NCI-H2227 (cell line): ENCODE data around the gene TAB2.
"Not testable (repeated sequence)": the region's sequence is repeated elsewhere in the genome, so short reads cannot be mapped to it uniquely, and the experiment has no call there.

ENCODE experiments used
- DNase-seq: peaks from one replicate; lab custom pipeline; 2025; ENCODE audit not compliant: unreplicated experiment; lab: John Stamatoyannopoulos, UW

TAB2 gene

GRCh38 chr6:149332602-149333265 lies 15.2 kb downstream of the TAB2 start:
- no peak for DNase-seq

DNA sequence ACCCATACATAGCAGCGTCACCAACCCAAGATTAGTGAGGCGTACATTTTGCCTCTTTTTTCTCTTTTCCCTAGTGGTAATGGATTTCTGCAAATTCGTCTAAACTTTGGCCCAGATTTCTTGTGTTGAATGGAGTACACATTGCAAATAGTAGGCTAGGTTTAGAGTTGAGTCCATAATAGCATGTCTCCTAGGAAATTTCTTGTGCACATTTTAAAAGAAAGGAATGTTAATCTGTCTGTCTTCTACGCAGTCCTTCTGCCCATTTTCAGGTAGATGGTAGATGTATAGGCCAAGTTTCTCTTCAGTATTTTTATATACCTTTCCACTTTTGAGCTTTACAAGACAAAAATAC lies 15.7 kb downstream of the TAB2 start:
- DNase-seq: no peak

- DNase-seq: no peak
Observed at GRCh38 chr6:149334201-149334600, 16.7 kb downstream of the TAB2 start.

DNA sequence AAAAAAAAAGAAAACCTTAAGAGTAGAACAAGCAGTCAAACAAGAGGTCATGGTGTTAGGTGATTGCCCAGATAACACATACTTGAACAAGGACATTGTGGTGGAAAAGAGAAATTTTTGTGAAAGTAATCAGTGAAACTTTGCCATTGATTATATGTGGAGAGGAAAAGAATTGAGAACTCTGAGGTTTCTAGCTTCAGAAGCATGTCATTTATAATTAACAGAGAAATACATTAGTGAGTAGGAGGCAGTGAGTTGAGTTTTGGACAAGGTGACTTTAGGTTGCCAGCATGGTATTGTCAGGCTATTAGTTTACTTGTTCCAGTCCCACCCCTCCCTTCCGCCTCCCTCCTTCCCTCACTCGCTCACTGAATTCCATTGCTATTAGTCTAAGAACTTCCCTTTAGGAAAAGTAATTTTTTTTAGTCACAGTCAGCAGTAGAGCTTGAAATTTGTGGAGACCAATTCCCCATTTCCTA lies 17.2 kb downstream of the TAB2 start:
- DNase-seq: no peak

- DNase-seq: no peak
Observed at GRCh38 chr6:149335924-149336608, 18.6 kb downstream of the TAB2 start.

- no peak for DNase-seq
Observed at GRCh38 chr6:149336609-149336928, 19.1 kb downstream of the TAB2 start.

GRCh38 chr6:149337320-149337719 lies 19.8 kb downstream of the TAB2 start:
- no peak for DNase-seq

GRCh38 chr6:149340200-149340599 lies 22.7 kb downstream of the TAB2 start:
- DNase-seq: no peak

DNA sequence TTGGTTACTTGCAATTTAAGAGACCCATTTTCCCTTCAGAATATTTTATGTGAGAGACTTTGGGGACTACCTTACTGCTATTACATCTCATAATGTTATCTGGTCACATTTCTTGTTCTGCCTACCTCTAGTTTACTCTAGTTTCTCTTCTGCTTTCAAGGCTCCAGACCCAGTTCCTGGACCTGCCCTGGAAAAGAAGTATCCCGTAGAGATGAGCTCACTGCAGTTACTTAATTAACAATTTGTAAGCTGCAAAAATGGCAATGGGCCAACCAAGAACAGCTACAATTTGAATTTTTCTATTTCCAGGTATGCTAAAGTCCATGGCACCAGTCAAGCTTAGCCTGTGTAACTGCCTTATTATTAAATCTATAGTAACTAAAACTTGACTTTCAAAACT lies 25.0 kb downstream of the TAB2 start:
- no peak for DNase-seq

DNA sequence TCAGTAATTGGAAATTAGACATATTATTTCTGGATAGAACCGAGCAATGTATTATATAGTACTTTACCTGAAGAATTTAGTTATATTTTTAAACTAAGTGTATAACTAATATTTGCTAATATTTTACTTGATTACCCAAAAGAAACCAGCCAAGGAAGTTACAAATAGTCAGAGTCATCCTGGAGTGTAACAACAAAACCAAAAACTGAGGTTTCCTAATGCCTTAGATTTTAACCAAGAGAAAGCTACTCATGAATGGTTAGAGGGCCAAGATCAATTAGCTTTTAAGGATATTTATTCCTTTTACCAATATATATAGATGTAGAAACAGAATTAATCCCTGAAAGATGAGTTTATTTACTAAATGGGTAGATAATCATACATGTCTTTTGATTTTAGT lies 26.0 kb downstream of the TAB2 start:
- no peak for DNase-seq

GRCh38 chr6:149346078-149346477 lies 28.6 kb downstream of the TAB2 start:
- DNase-seq: no peak

- no peak for DNase-seq
Observed at GRCh38 chr6:149347067-149347466, 29.6 kb downstream of the TAB2 start.

GRCh38 chr6:149349279-149349678 lies 31.8 kb downstream of the TAB2 start:
- not testable (repeated sequence) for DNase-seq

- DNase-seq: no peak
Observed at GRCh38 chr6:149354009-149354408, 36.5 kb downstream of the TAB2 start.

DNA sequence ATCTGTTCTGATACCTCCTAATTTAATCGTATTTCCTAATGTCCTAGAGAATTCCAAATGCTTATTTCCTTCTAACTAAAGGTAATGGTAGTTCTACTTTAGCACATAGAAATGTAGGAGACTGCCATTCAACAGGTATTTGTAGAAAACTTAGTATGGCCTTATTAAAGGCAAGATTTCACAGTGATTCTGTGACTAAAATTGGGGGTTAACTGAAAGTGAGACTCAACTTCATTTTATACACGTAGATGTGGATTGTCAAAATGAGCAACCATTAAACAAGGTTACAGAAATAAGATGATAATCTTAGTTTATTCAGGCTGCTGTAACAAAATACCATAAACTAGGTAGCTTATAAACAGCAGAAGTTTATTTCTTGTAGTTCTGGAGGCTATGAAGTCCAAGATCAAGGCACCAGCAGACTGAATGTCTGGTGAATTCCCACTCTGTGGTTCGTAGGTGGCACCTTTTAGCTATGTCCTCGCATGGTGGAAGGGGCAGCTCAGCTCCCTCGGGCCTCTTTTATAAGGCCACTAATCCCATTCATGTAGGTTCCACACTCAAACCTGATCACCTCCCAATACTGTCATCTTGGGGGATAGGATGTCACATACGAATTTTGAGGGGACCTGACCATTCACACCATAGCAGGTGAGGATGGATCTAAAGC lies 38.7 kb downstream of the TAB2 start:
- DNase-seq: no peak

GRCh38 chr6:149357726-149358538 lies 40.4 kb downstream of the TAB2 start:
- no peak for DNase-seq

DNA sequence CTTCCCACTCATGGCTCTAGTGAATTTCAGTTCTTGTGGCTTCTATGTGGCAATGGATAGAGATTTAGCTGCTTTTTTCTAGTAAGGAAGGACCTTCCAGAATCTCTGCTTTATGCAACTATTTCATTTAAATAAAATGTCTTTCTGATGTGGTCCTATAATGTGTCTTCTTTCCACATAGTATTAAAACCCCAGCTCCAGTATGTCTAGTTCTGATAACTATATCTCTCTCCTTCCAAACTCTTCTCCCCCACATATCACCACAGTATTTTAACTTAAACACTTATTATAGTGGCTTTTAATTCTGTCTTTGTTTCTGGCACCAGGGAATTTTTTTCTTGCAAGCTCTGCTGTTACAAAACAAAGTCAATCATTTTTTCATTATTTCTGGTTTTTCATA lies 41.9 kb downstream of the TAB2 start:
- DNase-seq: no peak

DNA sequence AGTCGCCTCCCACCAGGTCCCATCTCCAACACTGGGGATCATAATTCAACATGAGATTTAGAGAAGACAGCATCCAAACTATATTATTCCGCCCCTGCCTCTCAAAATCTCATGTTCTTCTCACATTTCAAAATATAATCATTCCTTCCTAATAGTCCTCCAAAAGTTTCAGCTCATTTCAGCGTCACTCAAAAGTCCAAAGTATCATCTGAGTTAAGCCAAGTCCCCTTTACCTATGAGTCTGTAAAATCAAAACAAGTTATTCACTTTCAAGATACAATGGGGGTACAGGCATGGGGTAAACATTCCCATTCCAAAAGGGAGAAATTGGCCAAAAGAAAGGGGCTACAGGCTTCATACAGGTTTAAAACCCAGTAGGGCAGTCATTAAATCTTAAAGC lies 43.0 kb downstream of the TAB2 start:
- no peak for DNase-seq

DNA sequence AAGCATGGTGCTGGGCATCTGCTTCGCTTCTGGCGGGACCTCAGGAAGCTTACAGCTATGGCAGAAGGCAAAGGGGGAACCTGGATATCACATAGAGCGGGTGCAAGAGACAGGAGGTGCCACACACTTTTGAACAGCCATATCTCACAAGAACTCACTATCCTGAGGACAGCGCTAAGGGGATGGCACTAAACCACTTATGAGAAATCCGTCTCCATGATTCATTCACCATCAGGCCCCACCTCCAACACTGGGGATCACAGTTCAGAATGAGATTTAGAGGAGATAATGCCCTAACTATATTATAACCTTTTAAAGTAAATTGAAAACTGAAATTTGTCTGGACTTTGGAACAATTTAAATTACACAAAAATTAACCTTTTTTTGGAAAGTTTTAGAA lies 44.8 kb downstream of the TAB2 start:
- no peak for DNase-seq

DNA sequence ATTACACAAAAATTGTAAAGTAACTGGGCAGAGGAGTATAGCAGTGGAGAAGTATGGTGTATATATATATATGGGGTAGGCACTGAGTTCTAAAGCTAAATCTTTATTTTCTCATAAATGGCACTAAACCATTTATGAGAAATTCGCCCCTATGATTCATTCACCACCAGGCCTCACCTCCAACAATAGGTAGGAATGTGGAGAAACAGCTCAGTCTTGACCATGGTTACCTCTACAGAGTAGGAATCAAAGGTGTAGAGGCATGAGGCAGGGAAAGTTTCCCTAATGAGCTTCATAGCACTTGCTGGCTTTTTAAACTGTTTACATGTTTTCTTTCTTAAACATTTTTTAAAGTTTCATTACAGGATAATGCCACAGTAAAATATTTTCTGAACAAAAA lies 45.6 kb downstream of the TAB2 start:
- no peak for DNase-seq

DNA sequence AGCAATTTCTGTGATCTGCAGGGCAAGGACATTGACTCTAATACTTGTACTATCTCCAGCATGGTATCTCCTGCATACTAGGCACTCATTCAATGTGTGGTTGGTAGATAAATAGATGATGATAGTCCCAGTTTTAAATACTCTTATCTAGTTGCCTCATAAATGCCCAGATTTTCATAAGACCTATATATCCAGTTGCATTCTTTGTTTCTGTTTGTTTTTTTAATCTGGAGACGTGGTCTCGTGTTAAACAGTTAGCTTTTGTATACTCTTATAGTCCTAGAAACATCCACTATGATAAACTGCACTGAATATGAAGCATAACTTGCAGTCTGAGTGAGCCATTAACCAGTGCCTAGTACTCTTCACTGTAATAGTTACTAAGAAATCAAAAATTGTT lies 47.0 kb downstream of the TAB2 start:
- DNase-seq: no peak

GRCh38 chr6:149365197-149365596 lies 47.7 kb downstream of the TAB2 start:
- DNase-seq: no peak
